GM19395 (cell line): Measurements from ENCODE around the gene NUP205.
A peak's percentile ranks its signal among the peaks of the same experiment; 100 is the strongest.

Experiments
- ATAC-seq: cut with Tn5 transposase; IDR thresholded peaks from one replicate; pipeline ENCODE4 v1.9.1; 2021; ENCODE audit warnings: mild to moderate bottlenecking, moderate library complexity; ENCODE audit not compliant: unreplicated experiment

Gene NUP205, protein sequence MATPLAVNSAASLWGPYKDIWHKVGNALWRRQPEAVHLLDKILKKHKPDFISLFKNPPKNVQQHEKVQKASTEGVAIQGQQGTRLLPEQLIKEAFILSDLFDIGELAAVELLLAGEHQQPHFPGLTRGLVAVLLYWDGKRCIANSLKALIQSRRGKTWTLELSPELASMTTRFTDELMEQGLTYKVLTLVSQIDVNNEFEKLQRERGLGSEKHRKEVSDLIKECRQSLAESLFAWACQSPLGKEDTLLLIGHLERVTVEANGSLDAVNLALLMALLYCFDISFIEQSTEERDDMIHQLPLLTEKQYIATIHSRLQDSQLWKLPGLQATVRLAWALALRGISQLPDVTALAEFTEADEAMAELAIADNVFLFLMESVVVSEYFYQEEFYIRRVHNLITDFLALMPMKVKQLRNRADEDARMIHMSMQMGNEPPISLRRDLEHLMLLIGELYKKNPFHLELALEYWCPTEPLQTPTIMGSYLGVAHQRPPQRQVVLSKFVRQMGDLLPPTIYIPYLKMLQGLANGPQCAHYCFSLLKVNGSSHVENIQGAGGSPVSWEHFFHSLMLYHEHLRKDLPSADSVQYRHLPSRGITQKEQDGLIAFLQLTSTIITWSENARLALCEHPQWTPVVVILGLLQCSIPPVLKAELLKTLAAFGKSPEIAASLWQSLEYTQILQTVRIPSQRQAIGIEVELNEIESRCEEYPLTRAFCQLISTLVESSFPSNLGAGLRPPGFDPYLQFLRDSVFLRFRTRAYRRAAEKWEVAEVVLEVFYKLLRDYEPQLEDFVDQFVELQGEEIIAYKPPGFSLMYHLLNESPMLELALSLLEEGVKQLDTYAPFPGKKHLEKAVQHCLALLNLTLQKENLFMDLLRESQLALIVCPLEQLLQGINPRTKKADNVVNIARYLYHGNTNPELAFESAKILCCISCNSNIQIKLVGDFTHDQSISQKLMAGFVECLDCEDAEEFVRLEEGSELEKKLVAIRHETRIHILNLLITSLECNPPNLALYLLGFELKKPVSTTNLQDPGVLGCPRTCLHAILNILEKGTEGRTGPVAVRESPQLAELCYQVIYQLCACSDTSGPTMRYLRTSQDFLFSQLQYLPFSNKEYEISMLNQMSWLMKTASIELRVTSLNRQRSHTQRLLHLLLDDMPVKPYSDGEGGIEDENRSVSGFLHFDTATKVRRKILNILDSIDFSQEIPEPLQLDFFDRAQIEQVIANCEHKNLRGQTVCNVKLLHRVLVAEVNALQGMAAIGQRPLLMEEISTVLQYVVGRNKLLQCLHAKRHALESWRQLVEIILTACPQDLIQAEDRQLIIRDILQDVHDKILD (N-terminal part only)

DNA sequence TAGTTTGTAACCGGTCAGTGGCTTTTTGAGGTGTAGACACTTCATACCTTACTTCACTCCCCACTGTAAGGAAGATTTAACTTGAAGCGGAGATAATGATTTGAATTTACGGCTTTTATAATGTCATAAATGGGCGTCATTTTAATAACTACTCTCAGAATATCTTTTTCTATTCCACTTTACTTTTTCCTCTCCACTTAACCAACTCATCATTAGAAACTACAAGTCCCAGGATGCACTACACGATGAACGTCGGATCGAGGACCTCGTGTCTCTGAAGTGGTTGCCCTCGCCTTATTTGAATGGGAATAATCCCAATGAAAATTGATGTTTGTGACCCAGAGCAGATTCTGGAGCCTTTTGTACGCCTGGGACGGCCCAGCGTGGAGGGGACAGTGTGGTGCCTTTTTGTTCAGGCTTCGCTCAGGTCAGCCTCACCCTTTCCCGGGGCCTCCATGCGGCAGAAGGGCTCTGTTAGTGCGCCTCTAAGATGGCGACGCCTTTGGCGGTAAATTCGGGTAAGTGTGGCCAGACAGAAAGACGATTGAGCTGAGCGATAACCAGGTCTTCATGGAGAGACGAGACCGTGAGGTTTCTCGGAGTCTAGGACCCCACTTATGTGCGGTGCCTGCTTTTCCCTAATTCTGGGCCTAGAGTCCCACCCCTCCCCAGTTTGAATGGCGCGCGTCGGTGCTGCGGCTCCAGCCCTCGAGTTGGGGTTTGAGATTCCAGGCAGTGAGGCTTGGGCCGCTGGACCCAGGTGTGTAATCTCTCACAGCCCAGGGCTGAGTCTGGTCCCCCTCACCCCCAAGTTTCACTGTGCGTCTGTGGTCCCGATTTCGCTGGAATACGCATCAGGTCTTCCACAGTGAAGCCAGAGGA, at the start of gene NUP205:
Gene NUP205 (plus strand): TSS at position 463 of the 882 bp plus-strand sequence. CDS start 28 bp downstream, at position 491.
- peak; percentile 79 for ATAC-seq

DNA sequence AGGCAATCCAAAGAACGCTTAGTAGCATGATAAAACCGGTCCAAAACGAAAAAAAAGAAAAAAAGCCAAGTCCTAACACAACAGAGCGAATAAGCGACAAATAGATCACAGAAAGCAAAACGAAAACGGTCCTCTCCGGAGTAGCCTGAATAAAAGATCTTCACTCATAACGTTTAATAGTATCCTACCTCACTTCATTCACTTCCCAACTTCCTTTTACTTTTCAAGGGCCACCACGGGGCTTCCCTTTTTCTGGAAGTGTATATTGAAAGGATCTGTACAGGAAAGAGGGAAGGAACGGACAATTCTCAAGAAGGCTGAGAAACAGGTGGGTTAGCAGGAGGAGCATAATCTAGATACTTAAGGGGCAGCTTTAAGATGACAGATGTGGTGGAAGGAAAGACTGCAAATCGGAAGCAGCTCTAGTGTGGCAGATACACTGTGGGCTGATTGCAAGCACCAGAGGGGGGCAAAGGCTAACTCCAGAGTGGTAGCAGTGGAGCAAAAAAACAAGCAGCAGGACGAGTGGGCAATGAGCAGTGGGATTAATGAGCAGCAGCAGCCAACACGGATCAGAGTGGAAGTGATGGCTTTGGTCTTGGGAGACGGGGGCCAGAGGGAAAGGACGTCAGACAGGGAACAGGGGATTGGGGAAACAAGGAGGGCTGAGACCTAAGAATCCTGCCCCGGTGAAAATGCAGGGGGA, 48.7 kb upstream of the NUP205 start:
- peak; percentile 37 for ATAC-seq

DNA sequence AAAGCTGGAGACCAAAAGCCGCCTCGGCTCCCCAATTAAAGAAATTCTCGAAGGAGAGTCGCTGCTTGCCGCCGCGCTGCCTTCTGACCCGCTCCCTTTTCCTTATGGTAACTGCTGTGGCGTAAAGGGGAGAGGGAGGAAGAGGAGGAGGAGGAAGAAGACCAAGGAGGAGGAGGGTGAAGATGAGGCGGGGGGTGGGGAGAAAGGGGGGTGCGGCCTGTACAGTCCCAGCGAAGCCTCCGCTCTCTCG, 48.2 kb upstream of the NUP205 start:
- no peak for ATAC-seq

DNA sequence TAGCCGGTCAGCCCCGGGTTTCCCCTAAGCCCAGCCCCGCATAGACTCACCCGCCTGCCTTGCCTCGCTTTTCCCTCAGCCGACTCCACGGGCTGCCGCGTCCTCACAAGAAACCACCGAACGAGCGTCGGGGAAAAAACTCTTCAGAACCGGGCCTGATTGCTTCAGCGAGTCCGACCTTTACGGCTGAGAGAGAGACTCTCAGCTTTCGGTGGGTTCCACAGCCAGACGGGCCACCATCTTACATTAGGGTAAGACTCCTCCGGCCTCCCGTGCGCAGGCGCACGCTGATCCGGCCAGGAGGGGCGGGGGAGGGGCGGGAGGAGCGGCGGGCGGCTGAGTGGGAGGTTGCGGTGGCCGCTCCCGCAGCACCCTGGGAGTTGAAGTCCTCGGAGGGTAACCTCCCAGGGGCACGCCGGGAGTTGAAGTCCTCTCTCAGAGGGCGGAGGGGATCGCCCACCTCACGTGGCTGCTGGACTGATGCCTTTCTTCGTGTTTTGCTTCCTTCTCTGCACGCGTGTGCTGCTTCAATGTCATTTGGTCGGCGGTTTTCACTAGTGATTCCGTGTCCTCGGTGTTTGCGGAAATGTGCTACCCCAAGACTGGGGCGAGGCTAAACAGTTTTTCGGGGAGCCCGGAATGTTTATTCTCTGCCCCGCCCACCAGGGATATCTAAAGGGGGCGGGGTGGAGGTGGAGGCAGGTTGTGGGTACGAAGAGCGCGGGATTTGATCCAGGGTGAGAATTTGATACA, 47.7 kb upstream of the NUP205 start, which contains the start of gene CNOT4:
Gene CNOT4 (minus strand): TSS at position 264 of the 753 bp plus-strand sequence. CDS start 71,771 bp downstream, outside the sequence.
- ATAC-seq, result peak; percentile 95

DNA sequence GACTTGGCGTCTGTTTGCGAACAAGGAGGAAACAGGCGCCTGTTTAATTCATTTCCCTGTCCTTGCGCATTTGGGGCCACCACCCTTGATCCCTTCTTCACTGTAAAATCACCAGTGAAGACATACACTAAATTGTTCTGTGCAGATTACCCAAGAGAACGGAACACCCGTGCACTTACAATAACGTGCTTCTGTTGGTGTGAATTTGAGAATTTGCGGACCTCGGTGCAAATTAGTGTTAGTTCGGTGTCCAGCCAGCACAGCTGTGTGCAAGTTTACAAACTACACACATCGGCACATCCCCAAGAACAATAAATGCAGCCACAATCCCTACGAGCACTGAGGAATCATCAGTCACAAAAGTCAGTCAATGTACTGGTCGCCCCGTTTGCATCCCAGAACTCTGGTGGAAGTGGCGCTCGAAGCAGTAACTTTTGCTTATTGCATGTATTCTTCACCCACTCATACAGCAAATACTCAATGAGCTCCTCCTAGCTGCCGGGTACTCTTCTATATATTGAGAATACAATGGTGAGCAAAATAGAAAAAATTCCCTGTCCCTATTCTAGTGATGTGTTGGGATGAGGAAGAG, 47.0 kb upstream of the NUP205 start:
- no peak for ATAC-seq

DNA sequence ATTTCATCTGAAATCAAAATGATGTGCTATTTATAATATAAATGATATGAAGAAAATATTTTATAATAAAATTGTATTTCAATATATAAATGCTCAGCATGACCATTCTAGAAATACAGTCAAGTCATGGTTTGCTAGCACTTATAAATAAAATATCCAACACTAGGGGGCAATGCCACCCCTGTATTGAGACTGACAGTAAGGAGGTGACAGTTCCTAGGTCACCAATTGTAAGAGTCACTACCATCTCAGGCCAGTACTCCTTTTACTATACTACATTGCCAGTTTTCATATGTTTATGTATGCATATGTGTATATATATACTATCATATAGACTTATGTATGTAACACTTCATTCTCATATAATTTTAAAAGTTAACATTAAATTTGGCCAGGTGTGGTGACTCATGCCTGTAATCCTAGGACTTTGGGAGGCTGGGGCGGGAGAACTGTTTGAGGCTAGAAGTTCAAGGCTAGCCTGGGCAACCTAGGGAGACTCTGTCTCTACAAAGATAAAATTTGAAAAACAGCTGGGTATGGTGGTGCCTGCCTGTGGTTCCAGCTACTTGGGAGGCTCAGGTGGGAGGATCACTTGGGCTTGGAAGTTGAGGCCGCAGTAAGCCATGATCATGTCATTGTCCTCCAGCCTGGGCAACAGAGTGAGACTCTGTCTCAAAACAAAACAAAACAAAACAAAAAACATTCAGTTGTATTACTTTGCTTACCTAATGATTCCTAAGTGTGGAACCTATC, 45.4 kb upstream of the NUP205 start:
- no peak for ATAC-seq

DNA sequence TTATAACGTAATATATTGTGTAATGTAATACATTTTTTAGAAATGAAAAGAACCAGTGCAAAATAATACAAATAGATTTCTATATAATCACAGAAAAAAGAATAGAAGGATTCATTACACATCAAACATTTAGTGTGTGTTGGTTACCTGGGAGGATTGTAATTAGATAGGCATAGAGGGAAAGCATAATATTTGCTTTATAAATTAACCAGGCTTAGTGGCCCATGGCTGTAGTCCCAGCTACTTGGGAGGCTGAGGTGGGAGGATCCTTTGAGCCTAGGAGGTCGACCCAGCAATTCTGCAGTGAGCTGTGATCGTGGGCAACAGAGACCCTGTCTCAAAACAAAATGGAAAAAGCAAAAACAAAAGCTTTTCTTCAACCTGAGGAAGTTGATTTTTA, 42.9 kb upstream of the NUP205 start:
- no peak for ATAC-seq

DNA sequence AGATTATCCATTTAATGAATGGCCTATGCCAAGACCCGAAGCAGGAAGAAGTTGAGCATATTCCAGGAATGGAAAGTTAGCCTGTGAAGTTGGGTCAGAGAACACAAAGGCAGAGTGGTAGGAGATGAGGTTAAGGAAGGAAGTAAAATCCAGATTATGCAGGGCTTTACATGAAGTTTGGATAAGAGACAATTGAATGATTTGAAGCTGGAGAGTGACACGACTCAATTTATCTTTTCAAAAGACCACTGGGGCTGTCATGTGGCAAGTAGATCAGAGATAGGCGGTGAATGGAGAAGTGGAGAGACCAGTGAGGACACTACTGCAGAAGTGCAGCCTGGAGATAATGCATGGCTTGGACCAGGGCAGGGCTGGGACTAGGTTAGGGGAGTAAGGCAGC, 40.7 kb upstream of the NUP205 start:
- ATAC-seq, result no peak

DNA sequence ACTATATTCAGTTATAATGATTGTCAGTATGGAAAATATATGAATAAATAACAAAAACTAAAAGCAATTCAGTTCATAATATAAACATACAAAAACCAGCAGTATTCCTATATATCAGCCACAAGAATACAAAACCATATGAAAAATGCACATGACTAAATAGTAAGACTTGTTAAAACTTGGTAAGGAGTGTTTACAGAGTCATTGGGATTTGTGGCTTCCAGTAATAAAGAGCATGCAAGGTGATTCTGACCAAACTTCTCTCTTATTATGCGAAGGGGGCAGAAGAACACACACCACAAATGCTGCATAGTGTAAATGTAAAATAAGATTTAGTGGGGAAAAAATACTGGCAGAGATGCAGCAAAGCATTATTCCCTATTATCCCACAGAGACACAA, 39.0 kb upstream of the NUP205 start:
- no peak for ATAC-seq

DNA sequence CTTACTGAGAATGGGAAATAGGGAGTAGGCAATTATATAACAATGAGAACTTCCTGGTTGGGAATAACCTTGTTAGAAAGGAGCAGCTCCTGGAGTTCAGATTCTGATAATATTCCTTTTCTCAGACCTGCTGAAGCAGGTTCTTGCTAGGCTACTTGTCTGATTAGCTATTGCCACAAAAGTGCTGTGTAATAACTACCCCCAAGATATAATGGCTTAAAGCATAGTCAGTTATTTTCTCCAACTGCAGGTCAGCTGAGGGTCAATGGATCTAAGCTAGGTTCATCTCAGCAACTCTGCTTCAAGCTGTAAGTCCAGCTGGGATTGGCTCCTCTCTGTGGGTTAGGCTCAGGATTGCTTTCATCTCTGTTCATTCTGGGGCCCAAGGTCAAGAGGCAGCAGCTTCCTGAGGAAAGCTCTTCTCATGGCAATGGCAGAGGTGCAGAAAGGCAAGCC, 38.5 kb upstream of the NUP205 start:
- ATAC-seq, result no peak

DNA sequence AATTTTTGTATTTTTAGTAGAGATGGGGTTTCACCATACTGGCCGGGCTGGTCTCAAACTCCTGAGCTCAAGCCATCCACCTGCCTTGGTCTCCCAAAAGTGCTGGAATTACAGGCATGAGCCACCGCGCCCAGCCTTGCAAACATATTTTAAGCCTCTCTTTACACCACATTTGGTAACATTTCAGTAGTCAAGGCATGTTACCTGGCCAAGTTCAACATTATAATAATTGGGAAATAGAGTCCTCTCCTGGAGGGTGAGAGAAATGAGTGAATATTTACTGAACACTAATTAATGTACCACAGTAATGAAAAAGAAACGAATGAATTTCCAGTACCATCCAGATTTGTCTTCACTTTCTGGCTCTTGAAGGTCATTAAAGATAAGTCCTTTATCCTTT, 37.8 kb upstream of the NUP205 start:
- ATAC-seq, result no peak

DNA sequence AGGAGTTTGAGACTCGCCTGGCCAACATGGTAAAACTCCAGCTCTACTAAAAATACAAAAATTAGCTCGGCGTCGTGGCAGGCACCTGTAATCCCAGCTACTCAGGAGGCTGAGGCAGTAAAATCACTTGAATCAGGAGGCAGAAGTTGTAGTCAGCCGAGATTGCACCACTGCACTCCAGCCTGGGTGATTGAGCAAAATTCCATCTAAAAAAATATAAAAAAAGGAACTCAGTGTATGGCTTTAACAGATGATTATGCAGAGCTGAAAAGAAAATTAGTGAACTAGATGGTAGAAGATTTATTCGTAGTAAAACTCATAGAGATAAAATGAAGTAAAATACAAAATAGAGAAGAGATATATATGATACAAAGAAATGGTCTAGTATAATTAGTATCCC, 35.2 kb upstream of the NUP205 start:
- ATAC-seq, result no peak

DNA sequence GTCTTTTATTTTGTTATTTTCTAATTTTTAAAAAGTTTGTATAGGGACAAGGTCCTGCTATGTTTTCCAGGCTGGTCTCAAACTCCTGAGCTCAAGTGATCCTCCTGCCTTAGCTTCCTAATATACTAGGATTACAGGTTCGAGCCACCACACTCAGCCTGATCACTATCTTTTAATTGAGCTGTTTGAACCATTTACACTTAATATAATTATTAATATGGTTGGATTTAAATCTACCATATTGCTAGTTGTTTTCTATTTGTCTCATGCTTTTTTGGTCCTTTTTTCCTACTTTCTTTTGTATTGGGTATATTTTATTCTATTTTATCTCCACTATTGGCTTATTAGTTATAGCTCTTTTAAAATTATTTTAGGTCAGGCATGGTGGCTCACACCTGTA, 34.6 kb upstream of the NUP205 start:
- no peak for ATAC-seq

DNA sequence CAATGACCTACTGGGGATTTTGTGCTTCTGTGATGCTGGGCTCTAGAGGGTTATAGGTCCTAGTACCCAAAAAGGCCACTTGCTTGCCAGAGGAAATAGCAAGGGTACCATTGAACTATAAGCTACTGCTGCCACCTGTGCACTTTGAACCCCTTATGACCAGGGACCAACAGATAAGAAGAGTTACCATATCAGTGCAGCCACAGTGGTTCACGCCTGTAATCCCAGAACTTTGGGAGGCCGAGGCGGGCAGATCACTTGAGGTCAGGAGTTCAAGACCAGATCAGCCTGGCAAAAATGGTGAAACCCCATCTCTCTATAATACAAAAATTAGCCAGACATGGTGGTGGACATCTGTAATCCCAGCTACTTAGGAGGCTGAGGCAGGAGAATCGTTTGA, 32.3 kb upstream of the NUP205 start:
- ATAC-seq, result no peak

DNA sequence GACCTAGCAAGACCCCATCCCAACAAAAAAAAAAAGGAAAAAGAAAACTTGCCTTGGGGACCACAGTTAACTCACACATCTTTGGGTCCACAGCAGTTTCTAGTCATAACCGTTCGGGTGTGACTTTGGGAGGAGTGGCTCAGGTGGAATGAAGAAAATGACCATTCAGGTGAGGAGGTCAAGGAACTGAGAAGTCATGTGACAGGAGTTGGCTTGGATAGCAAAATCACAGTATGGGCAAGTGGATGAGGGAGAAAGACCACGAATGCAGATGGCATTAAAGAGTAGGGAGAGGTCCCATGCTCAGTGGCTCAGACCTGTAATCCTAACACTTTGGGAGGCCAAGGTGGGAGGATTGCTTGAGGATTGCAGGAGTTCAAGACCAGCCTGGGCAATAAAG, 30.7 kb upstream of the NUP205 start:
- no peak for ATAC-seq

DNA sequence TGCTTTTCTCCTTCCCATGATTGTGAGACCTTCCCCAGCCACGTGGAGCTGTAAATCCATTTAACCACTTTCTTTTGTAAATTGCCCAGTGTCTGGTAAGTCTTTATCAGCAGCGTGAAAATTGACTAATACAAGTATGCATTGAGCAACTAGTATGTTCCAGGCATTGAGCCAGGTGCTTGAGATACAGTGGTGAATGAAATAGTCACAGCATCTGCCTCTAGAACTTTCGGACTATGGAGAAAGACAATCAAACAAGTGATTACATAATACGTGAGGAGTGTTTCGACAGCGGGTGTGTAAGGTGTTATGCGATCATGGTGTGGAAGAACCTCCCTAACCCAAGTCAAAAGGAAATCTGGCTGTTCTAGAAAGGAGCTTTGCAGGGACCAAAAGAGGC, 21.6 kb upstream of the NUP205 start:
- ATAC-seq, result no peak

DNA sequence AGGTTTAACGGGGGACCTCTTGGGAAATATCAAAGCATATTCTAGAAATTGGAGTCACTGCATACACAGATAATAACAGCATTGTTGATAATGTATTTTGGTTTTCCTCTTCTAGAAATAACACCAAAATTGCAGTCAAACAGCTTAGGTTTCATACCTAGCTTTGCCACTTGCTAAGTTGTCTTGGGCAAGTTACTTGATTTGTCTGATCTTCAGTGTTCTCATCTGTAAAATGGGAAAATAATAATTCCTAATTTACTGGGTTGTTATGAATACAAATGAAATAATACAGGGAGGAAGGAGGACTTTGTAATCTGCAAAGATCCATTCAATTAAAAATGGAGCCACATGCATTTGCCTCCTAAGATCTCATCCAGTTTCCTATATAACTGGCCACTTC, 20.3 kb upstream of the NUP205 start:
- ATAC-seq, result no peak

DNA sequence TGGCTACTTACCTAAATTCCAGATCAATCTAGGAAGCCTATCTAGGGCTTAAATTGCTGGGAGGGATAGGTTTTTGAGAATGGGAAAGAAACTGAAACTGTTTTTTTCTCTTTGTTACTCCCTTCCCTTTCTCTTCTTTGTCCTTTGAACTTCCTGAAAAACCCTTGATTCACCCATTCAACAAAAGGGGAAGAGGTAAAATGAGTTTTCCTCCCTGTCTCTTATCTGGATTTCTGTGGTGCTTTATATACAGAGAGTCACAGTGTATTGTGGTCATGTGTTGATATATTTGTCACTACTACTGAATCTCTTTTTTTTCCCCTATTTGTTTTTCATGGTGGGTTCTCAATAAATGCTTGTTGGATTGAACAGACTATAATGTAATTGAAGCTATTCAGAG, 19.8 kb upstream of the NUP205 start:
- no peak for ATAC-seq
